ENCODE results near the gene ATP4A. TPM values are rescaled to one million over a fixed set of nuclear protein-coding genes. Genes with fewer than 3 reads are reported as not detected.

ATP4A gene
- 0.18 TPM in 1 of 2 replicates, not detected in the other for total RNA-seq
- long read RNA-seq: 0 reads

DNA sequence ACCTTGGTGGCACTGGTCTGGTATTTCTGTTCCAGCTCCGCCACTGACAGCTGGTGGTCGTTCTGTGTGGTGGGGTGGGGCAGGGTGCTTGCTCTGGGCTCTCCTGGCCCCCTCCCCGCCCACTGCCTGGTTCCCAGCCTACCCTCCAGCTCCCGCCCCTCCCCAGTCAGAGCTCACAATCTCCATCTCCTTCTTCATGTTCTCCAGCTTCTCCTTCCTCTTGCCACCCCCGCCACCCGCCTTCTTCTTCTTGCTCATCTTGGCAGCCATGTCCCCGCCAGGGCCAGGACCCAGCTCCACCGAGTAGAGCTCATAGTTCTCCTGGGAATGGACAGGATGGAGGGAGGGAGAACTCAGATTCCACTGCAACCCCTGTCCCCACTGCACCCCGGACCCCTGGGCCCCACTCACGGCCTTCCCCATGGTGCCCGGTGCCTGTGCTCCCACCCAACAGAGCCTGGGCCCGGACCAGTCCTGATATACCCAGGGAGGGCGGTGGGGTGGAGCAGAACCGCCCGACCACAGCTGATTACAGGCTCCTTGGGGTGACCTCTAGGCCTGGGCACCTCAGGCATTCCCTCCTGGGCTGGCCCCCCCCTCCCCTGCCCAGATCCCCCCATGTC, at the start of gene ATP4A:
ATP4A (minus strand) TSS at position 452 of the 623 bp plus-strand sequence; CDS start at position 423, 29 bp downstream.
- Mint-ChIP-seq H3K4me1 (ENCODE audit: low read depth) (no peaks in the 10 kb centered on the region), H3K27me3 (peaks cover 56% of the 10 kb centered on the region), H3K4me3 (ENCODE audit: low read depth) (no peak within 1 kb of the TSS), H3K36me3 (ENCODE audit: insufficient read depth) (no peaks in the 10 kb centered on the region), H3K9me3 (ENCODE audit: low read depth) (no peaks in the 10 kb centered on the region), H3K27ac (no peak within 1 kb of the TSS)
- no peak for DNase-seq (ENCODE audit: low spot score, unreplicated experiment)
- TF ChIP-seq, protein P1, sequence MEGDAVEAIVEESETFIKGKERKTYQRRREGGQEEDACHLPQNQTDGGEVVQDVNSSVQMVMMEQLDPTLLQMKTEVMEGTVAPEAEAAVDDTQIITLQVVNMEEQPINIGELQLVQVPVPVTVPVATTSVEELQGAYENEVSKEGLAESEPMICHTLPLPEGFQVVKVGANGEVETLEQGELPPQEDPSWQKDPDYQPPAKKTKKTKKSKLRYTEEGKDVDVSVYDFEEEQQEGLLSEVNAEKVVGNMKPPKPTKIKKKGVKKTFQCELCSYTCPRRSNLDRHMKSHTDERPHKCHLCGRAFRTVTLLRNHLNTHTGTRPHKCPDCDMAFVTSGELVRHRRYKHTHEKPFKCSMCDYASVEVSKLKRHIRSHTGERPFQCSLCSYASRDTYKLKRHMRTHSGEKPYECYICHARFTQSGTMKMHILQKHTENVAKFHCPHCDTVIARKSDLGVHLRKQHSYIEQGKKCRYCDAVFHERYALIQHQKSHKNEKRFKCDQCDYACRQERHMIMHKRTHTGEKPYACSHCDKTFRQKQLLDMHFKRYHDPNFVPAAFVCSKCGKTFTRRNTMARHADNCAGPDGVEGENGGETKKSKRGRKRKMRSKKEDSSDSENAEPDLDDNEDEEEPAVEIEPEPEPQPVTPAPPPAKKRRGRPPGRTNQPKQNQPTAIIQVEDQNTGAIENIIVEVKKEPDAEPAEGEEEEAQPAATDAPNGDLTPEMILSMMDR (IDR thresholded peaks at IDR 0.05; ENCODE audit: unreplicated experiment): no peak

DNA sequence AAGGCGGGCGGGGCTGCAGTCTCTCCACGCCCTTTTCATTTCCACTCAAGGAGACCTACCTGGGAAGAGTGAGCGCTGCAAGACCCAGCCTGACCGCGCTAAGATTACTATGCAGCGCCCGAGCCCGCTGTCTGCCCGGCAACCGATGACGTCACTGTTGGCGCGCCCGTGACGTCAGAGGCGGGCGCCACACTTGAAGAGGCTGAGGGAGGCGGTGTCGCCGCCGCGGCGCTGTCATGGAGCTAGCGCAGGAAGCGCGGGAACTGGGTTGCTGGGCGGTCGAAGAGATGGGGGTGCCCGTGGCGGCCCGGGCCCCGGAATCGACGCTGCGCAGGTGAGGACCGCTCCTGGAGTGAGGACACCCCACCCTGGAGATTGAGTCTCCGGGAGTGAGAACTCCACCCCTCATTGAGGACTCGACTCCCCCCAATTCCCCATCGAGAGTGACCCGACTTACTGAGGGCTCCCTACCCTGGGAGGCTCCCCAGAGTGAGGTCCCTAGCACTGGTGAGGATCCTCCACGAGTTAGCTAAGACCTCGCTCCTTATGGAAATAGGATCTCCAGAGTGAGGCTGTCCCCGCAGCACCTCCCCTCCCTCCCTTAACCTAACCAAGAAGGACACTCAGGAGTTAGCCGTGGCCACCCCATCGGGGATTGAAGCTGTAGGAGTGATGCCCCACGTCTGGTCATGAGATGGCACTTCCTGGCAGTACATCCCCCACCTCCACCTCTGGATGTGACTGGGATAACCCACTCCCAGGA, 49.3 kb upstream of the ATP4A start, which contains the start of gene HAUS5:
HAUS5 (plus strand) TSS at position 177 of the 763 bp plus-strand sequence; CDS start at position 237, 60 bp downstream.
- peak within 1 kb of the TSS; percentile 79 for H3K4me3 Mint-ChIP-seq (ENCODE audit: low read depth)
- no peaks in the 10 kb centered on the region for H3K4me1 Mint-ChIP-seq (ENCODE audit: low read depth)
- peaks cover 5% of the 10 kb centered on the region for H3K9me3 Mint-ChIP-seq (ENCODE audit: low read depth)
- peak within 1 kb of the TSS; percentile 89 for H3K27ac Mint-ChIP-seq
- TF ChIP-seq, protein P1 (IDR thresholded peaks at IDR 0.05; ENCODE audit: unreplicated experiment): no peak
- no peaks in the 10 kb centered on the region for H3K36me3 Mint-ChIP-seq (ENCODE audit: insufficient read depth)
- H3K27me3 Mint-ChIP-seq: peaks cover 7% of the 10 kb centered on the region
- DNase-seq (ENCODE audit: low spot score, unreplicated experiment): peak; percentile 98

DNA sequence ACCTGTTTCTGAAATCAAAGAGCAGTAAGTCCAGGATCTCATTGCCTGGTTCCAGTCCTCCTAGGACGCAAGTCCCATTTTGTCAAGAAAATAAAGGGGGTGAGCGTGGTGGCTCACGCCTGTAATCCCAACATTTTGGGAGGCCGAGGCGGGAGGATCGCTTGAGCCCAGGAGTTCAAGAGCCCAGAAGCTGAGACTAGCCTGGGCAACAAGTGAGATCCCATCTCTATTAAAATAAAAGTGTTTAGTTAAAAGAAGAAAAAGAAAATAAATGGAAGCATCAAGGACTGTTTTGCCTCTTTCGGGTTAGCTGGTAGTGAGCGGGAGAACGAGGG, 48.7 kb upstream of the ATP4A start:
- Mint-ChIP-seq H3K9me3 (ENCODE audit: low read depth) (peaks cover 8% of the 10 kb centered on the region), H3K27me3 (peaks cover 7% of the 10 kb centered on the region), H3K4me1 (ENCODE audit: low read depth) (no peaks in the 10 kb centered on the region), H3K36me3 (ENCODE audit: insufficient read depth) (no peaks in the 10 kb centered on the region), H3K27ac (peak overlapping the region; percentile 89), H3K4me3 (ENCODE audit: low read depth) (peak overlapping the region; percentile 79)
- TF ChIP-seq, protein P1 (IDR thresholded peaks at IDR 0.05; ENCODE audit: unreplicated experiment): no peak
- DNase-seq (ENCODE audit: low spot score, unreplicated experiment): no peak

DNA sequence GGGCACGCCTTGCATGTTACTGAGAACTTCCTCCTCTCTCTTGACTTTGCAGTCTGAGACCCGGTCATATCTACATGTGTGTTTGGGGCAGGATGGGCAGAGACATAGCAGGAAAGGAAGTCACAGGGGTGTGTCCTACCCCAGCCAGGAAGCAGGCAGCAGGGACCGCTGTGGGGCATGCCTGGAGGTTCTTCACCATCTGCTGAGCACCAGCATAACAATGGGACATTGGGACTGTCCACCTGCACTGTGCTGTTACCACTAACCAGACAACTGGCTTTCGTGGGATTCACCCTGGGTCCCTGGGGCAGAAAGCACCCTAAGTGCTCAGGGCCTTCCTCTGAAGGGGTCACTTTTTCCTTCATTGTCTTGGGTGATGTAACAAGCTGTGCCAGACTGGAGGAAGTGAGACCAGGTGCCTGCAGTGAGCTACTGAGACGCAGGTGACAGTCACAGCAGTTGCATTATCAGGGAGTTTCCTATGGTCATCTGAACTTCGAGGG, 46.4 kb upstream of the ATP4A start:
- DNase-seq (ENCODE audit: low spot score, unreplicated experiment): no peak
- Mint-ChIP-seq H3K4me3 (ENCODE audit: low read depth) (no peak overlapping the region), H3K36me3 (ENCODE audit: insufficient read depth) (no peaks in the 10 kb centered on the region), H3K4me1 (ENCODE audit: low read depth) (peaks cover under 1% of the 10 kb centered on the region), H3K27me3 (peaks cover 7% of the 10 kb centered on the region), H3K27ac (no peak overlapping the region), H3K9me3 (ENCODE audit: low read depth) (peaks cover 8% of the 10 kb centered on the region)
- TF ChIP-seq, protein P1 (IDR thresholded peaks at IDR 0.05; ENCODE audit: unreplicated experiment): no peak

DNA sequence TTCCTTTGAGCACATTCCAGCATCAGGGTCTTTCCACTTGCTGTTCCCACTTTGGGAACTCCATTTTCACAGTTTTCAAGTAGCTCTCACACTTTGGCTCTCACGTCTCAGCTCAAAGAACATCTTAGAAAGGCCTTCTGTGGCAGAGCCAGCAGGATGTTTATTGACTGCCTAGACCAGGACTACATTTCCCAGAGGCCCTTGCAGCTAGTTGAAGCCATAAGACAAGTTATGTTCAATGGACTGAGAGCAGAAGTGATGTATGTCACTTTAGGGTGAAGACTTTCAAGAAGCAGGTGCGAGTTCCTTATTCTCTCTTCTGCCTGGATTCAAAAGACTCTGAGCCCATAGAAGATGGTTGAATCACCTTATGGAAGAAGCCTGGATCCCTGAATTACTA, 44.8 kb upstream of the ATP4A start:
- TF ChIP-seq, protein P1 (IDR thresholded peaks at IDR 0.05; ENCODE audit: unreplicated experiment): no peak
- Mint-ChIP-seq H3K4me1 (ENCODE audit: low read depth) (peaks cover 5% of the 10 kb centered on the region), H3K4me3 (ENCODE audit: low read depth) (no peak overlapping the region), H3K27ac (no peak overlapping the region), H3K27me3 (peaks cover 10% of the 10 kb centered on the region), H3K9me3 (ENCODE audit: low read depth) (peaks cover 8% of the 10 kb centered on the region), H3K36me3 (ENCODE audit: insufficient read depth) (no peaks in the 10 kb centered on the region)
- DNase-seq (ENCODE audit: low spot score, unreplicated experiment): no peak
